GM23338 (cell line): ENCODE results near the gene GPRC5B. TPM values are rescaled to one million over a fixed set of nuclear protein-coding genes. Genes with fewer than 3 reads are reported as not detected.

Experiments
- ATAC-seq: fragments of 200-7000 bp; cut with Tn5 transposase; 3 replicates; pipeline ENCODE4 v1.9.1; 2020
- DNase-seq: peaks from one replicate; pipeline ENCODE4 v3.0.0-alpha.2; 2015; ENCODE audit warnings: low spot score
- H2AFZ ChIP-seq: fragments of 200-600 bp; sonication (generic); 2 replicates; pipeline ENCODE4 v1.8.0; 2016; ENCODE audit warnings: antibody characterized with exemption, mild to moderate bottlenecking, moderate library complexity
- H3F3A ChIP-seq: fragments of 200-600 bp; sonication (generic); replicated peaks from 2 replicates; pipeline ENCODE4 v1.8.0; 2017; ENCODE audit warnings: antibody characterized with exemption, mixed run types, low read depth
- H3K27ac ChIP-seq: fragments of 200-600 bp; sonication (generic); 2 replicates; pipeline ENCODE4 v1.6.1; 2016; ENCODE audit warnings: low read depth
- H3K27me3 ChIP-seq: fragments of 200-600 bp; sonication (generic); 2 replicates; pipeline ENCODE4 v1.8.0; 2016; ENCODE audit warnings: mild to moderate bottlenecking, mixed run types, moderate library complexity; ENCODE audit not compliant: insufficient read depth
- H3K36me3 ChIP-seq: fragments of 200-600 bp; sonication (generic); 2 replicates; pipeline ENCODE4 v1.8.0; 2016; ENCODE audit warnings: mild to moderate bottlenecking; ENCODE audit not compliant: insufficient read depth
- H3K4me1 ChIP-seq: fragments of 200-600 bp; sonication (generic); 2 replicates; pipeline ENCODE4 v1.8.0; 2016; ENCODE audit warnings: mild to moderate bottlenecking, moderate library complexity; ENCODE audit not compliant: insufficient read depth
- H3K4me2 ChIP-seq: fragments of 200-600 bp; sonication (generic); 2 replicates; pipeline ENCODE4 v1.7.1; 2017; ENCODE audit warnings: mixed run types
- H3K4me3 ChIP-seq: fragments of 200-600 bp; sonication (generic); 2 replicates; pipeline ENCODE4 v1.6.1; 2016; ENCODE audit warnings: mixed run types
- H3K79me2 ChIP-seq: fragments of 200-600 bp; sonication (generic); replicated peaks from 2 replicates; pipeline ENCODE4 v1.8.0; 2017; ENCODE audit warnings: mild to moderate bottlenecking; ENCODE audit not compliant: insufficient read depth
- H3K9me2 ChIP-seq: fragments of 200-600 bp; sonication (generic); 2 replicates; pipeline ENCODE4 v1.8.0; 2017; ENCODE audit not compliant: insufficient read depth
- H4K20me1 ChIP-seq: fragments of 200-600 bp; sonication (generic); replicated peaks from 2 replicates; pipeline ENCODE4 v1.8.0; 2017; ENCODE audit warnings: mild to moderate bottlenecking; ENCODE audit not compliant: insufficient read depth
- H3K27ac Mint-ChIP-seq: 2 replicates; pipeline ENCODE4 v1.8.0; 2020; ENCODE audit warnings: inconsistent platforms, mild to moderate bottlenecking, moderate library complexity, mixed read lengths
- H3K27me3 Mint-ChIP-seq: 3 replicates; pipeline ENCODE4 v1.8.0; 2022; ENCODE audit warnings: low read depth, mild to moderate bottlenecking, moderate library complexity, mixed read lengths, inconsistent platforms; ENCODE audit not compliant: insufficient read depth, poor library complexity
- H3K36me3 Mint-ChIP-seq: 3 replicates; pipeline ENCODE4 v1.8.0; 2021; ENCODE audit warnings: low read depth, mild to moderate bottlenecking, inconsistent platforms, moderate library complexity, mixed read lengths
- H3K4me1 Mint-ChIP-seq: 3 replicates; pipeline ENCODE4 v1.8.0; 2020; ENCODE audit warnings: mild to moderate bottlenecking, inconsistent platforms, mixed read lengths
- H3K4me3 Mint-ChIP-seq: 3 replicates; pipeline ENCODE4 v1.8.0; 2021; ENCODE audit warnings: moderate library complexity, mild to moderate bottlenecking, inconsistent platforms, mixed read lengths
- H3K9me3 Mint-ChIP-seq: 3 replicates; pipeline ENCODE4 v1.8.0; 2020; ENCODE audit warnings: moderate library complexity, mild to moderate bottlenecking, inconsistent platforms, mixed read lengths
- EZH2 ChIP-seq: fragments of 200-600 bp; sonication (generic); IDR thresholded peaks from one replicate; pipeline ENCODE4 v1.8.0; 2017; ENCODE audit warnings: antibody characterized with exemption, mild to moderate bottlenecking, low read depth; ENCODE audit not compliant: unreplicated experiment
- EZH2phosphoT487 ChIP-seq: fragments of 200-600 bp; sonication (generic); IDR thresholded peaks from one replicate; pipeline ENCODE4 v1.8.1; 2018; ENCODE audit warnings: antibody characterized with exemption; ENCODE audit not compliant: unreplicated experiment
- JUNB ChIP-seq: IDR thresholded peaks from one replicate; pipeline ENCODE4 v1.6.1; 2016; ENCODE audit warnings: antibody characterized with exemption; ENCODE audit not compliant: unreplicated experiment
- NANOG ChIP-seq: IDR thresholded peaks from 2 replicates; pipeline ENCODE4 v1.6.1; 2016; ENCODE audit warnings: antibody characterized with exemption, borderline replicate concordance
- POLR2AphosphoS5 ChIP-seq: IDR thresholded peaks from 2 replicates; pipeline ENCODE4 v1.6.1; 2016; ENCODE audit warnings: antibody characterized with exemption, low read depth
- STAT1 ChIP-seq: IDR thresholded peaks from one replicate; pipeline ENCODE4 v1.6.1; 2016; ENCODE audit warnings: antibody characterized with exemption; ENCODE audit not compliant: unreplicated experiment
- ZNF114 ChIP-seq: fragments of 250-450 bp; sonication (Bioruptor Pico); IDR thresholded peaks from 2 replicates; pipeline ENCODE4 v1.5.0; 2020; ENCODE audit warnings: mild to moderate bottlenecking, moderate library complexity
- ZNF331 ChIP-seq: fragments of 250-450 bp; sonication (Bioruptor Pico); IDR thresholded peaks from 2 replicates; pipeline ENCODE4 v1.5.0; 2020; ENCODE audit warnings: low read depth, mild to moderate bottlenecking, moderate library complexity
- polyA plus RNA-seq: library from polyadenylated mRNA; unstranded; fragments of >200 nt; fragmentation: Nextera tagmentation; extraction: Ambion mirVana; gene quantifications from 2 replicates; pipeline ENCODE4 v1.2.1, GENCODE V29; 2016
- total RNA-seq: library from RNA; depleted of rRNA; stranded (reverse); fragments of >200 nt; shearing (Covaris generic); gene quantifications from 2 replicates; pipeline ENCODE4 v1.2.3, GENCODE V29; 2014
- TF ChIP-seq, protein P1 (sequence below), 2 experiments: fragments of 200-600 bp in 1 of 2; sonication (generic) in 1 of 2; conservative IDR thresholded peaks; 2 replicates each; pipeline versions ENCODE4 v1.5.1 to v1.6.1; 2016 to 2017; ENCODE audit warnings: antibody characterized with exemption in 2 of 2, low read depth in 2 of 2, mild to moderate bottlenecking in 2 of 2, moderate library complexity in 1 of 2
- TF ChIP-seq, protein P2 (sequence below): IDR thresholded peaks from one replicate; pipeline ENCODE4 v1.6.1; 2018; ENCODE audit warnings: antibody characterized with exemption; ENCODE audit not compliant: unreplicated experiment
- TF ChIP-seq, protein P3 (sequence below): IDR thresholded peaks from 2 replicates; pipeline ENCODE4 v1.6.1; 2016; ENCODE audit warnings: antibody characterized with exemption
- TF ChIP-seq, protein P4 (sequence below): fragments of 250-450 bp; sonication (Bioruptor Pico); IDR thresholded peaks from 2 replicates; pipeline ENCODE4 v1.5.0; 2020; ENCODE audit warnings: mild to moderate bottlenecking, moderate library complexity

The GPRC5B gene
- total and polyA plus RNA-seq, 2 experiments from 2014 or later, result 70.9 to 82.5 TPM

DNA sequence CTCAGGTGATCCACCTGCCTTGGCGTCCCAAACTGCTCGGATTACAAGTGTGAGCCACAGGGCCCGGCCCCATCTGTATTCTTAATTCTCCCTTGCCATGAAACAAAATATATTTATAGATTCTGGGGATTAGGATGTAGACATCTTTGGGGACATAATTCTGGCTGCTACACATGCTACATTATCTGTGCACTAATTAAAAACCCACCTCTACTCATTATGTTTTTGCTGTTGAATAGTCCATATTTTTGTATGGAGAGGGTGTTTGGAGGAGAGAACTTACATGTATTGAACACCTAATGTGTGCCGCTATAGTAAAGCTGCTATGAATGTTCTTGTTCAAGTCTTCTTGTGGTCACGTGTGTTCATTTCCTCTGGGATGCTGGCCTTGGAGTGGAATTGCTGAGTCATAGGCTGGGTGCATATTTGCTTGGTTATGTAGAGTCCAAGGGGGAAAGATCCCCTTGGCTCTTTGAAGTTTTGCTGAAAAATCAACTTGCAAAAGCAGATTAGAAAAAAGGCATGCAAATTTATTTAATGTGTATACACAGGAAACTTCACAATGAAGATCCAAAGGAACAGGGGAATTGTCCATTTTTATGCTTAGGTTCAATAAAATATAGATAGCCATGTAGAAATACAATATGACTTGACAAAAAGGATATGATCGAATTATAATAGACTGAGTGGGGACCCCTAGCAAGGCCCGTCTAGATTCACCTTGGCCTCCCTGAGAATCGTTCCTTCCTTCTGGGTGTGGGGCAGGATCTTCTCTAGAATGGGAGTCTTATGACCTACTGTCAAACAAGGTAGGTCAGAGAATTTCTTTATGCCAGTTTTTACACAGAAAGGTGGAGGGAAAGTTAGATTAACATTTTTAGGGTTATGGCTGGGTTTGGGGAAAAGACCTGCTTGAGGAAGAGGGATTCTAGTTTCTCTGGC lies 42.1 kb upstream of the GPRC5B start:
- Mint-ChIP-seq H3K36me3 (peaks cover 3% of the 10 kb centered on the region; the same call in 2 of the 3 replicates), H3K4me1 (peaks cover 12% of the 10 kb centered on the region; the same call in 2 of the 3 replicates), H3K9me3 (peaks cover 9% of the 10 kb centered on the region; the same call in 2 of the 3 replicates), H3K4me3 (no peak overlapping the region), H3K27me3 (no peaks in the 10 kb centered on the region), H3K27ac (peak overlapping the region; percentile 65; the same call in 1 of the 2 replicates)
- Histone ChIP-seq H3K79me2 (no peaks in the 10 kb centered on the region), H3K9me2 (no peaks in the 10 kb centered on the region), H3K4me2 (no peak overlapping the region), H3K36me3 (no peaks in the 10 kb centered on the region), H3F3A (no peaks in the 10 kb centered on the region; the same call in 1 of the 2 replicates), H4K20me1 (no peaks in the 10 kb centered on the region), H3K27ac (no peak overlapping the region), H3K4me3 (no peak overlapping the region), H3K27me3 (no peaks in the 10 kb centered on the region), H3K4me1 (peaks cover 7% of the 10 kb centered on the region; the same call in 1 of the 2 replicates), H2AFZ (no peak overlapping the region)
- ATAC-seq (no peak), DNase-seq (no peak)
- TF ChIP-seq, protein P1, sequence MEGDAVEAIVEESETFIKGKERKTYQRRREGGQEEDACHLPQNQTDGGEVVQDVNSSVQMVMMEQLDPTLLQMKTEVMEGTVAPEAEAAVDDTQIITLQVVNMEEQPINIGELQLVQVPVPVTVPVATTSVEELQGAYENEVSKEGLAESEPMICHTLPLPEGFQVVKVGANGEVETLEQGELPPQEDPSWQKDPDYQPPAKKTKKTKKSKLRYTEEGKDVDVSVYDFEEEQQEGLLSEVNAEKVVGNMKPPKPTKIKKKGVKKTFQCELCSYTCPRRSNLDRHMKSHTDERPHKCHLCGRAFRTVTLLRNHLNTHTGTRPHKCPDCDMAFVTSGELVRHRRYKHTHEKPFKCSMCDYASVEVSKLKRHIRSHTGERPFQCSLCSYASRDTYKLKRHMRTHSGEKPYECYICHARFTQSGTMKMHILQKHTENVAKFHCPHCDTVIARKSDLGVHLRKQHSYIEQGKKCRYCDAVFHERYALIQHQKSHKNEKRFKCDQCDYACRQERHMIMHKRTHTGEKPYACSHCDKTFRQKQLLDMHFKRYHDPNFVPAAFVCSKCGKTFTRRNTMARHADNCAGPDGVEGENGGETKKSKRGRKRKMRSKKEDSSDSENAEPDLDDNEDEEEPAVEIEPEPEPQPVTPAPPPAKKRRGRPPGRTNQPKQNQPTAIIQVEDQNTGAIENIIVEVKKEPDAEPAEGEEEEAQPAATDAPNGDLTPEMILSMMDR (conservative IDR thresholded peaks at IDR 0.05; ENCODE audit: low read depth in 2 of 2), result no peak
- TF ChIP-seq, protein P2, sequence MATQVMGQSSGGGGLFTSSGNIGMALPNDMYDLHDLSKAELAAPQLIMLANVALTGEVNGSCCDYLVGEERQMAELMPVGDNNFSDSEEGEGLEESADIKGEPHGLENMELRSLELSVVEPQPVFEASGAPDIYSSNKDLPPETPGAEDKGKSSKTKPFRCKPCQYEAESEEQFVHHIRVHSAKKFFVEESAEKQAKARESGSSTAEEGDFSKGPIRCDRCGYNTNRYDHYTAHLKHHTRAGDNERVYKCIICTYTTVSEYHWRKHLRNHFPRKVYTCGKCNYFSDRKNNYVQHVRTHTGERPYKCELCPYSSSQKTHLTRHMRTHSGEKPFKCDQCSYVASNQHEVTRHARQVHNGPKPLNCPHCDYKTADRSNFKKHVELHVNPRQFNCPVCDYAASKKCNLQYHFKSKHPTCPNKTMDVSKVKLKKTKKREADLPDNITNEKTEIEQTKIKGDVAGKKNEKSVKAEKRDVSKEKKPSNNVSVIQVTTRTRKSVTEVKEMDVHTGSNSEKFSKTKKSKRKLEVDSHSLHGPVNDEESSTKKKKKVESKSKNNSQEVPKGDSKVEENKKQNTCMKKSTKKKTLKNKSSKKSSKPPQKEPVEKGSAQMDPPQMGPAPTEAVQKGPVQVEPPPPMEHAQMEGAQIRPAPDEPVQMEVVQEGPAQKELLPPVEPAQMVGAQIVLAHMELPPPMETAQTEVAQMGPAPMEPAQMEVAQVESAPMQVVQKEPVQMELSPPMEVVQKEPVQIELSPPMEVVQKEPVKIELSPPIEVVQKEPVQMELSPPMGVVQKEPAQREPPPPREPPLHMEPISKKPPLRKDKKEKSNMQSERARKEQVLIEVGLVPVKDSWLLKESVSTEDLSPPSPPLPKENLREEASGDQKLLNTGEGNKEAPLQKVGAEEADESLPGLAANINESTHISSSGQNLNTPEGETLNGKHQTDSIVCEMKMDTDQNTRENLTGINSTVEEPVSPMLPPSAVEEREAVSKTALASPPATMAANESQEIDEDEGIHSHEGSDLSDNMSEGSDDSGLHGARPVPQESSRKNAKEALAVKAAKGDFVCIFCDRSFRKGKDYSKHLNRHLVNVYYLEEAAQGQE, result no peak
- TF ChIP-seq, protein P3, sequence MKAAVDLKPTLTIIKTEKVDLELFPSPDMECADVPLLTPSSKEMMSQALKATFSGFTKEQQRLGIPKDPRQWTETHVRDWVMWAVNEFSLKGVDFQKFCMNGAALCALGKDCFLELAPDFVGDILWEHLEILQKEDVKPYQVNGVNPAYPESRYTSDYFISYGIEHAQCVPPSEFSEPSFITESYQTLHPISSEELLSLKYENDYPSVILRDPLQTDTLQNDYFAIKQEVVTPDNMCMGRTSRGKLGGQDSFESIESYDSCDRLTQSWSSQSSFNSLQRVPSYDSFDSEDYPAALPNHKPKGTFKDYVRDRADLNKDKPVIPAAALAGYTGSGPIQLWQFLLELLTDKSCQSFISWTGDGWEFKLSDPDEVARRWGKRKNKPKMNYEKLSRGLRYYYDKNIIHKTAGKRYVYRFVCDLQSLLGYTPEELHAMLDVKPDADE, result no peak
- TF ChIP-seq ZNF331 (CRISPR knock-in tag) (no peak), NANOG (no peak), JUNB (no peak), EZH2phosphoT487 (no peak), POLR2AphosphoS5 (no peak), ZNF114 (CRISPR knock-in tag) (no peak), EZH2 (no peak), STAT1 (no peak)
- TF ChIP-seq, protein P4, sequence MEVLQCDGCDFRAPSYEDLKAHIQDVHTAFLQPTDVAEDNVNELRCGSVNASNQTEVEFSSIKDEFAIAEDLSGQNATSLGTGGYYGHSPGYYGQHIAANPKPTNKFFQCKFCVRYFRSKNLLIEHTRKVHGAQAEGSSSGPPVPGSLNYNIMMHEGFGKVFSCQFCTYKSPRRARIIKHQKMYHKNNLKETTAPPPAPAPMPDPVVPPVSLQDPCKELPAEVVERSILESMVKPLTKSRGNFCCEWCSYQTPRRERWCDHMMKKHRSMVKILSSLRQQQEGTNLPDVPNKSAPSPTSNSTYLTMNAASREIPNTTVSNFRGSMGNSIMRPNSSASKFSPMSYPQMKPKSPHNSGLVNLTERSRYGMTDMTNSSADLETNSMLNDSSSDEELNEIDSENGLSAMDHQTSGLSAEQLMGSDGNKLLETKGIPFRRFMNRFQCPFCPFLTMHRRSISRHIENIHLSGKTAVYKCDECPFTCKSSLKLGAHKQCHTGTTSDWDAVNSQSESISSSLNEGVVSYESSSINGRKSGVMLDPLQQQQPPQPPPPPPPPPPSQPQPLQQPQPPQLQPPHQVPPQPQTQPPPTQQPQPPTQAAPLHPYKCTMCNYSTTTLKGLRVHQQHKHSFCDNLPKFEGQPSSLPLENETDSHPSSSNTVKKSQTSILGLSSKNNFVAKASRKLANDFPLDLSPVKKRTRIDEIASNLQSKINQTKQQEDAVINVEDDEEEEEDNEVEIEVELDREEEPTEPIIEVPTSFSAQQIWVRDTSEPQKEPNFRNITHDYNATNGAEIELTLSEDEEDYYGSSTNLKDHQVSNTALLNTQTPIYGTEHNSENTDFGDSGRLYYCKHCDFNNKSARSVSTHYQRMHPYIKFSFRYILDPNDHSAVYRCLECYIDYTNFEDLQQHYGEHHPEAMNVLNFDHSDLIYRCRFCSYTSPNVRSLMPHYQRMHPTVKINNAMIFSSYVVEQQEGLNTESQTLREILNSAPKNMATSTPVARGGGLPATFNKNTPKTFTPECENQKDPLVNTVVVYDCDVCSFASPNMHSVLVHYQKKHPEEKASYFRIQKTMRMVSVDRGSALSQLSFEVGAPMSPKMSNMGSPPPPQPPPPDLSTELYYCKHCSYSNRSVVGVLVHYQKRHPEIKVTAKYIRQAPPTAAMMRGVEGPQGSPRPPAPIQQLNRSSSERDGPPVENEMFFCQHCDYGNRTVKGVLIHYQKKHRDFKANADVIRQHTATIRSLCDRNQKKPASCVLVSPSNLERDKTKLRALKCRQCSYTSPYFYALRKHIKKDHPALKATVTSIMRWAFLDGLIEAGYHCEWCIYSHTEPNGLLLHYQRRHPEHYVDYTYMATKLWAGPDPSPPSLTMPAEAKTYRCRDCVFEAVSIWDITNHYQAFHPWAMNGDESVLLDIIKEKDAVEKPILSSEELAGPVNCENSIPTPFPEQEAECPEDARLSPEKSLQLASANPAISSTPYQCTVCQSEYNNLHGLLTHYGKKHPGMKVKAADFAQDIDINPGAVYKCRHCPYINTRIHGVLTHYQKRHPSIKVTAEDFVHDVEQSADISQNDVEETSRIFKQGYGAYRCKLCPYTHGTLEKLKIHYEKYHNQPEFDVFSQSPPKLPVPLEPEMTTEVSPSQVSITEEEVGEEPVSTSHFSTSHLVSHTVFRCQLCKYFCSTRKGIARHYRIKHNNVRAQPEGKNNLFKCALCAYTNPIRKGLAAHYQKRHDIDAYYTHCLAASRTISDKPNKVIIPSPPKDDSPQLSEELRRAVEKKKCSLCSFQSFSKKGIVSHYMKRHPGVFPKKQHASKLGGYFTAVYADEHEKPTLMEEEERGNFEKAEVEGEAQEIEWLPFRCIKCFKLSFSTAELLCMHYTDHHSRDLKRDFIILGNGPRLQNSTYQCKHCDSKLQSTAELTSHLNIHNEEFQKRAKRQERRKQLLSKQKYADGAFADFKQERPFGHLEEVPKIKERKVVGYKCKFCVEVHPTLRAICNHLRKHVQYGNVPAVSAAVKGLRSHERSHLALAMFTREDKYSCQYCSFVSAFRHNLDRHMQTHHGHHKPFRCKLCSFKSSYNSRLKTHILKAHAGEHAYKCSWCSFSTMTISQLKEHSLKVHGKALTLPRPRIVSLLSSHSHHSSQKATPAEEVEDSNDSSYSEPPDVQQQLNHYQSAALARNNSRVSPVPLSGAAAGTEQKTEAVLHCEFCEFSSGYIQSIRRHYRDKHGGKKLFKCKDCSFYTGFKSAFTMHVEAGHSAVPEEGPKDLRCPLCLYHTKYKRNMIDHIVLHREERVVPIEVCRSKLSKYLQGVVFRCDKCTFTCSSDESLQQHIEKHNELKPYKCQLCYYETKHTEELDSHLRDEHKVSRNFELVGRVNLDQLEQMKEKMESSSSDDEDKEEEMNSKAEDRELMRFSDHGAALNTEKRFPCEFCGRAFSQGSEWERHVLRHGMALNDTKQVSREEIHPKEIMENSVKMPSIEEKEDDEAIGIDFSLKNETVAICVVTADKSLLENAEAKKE (CRISPR knock-in tag), result no peak
